Psoas muscle (tissue), 8 donors: ENCODE measurements around the gene THOC6. TPM values are rescaled to one million over a fixed set of nuclear protein-coding genes. Genes with fewer than 3 reads are reported as not detected.

Experiments
- ATAC-seq, 4 donors: fragments of 200-7000 bp; cut with Tn5 transposase; one replicate each; pipeline ENCODE4 v1.9.1; 2020; ENCODE audit warnings: moderate library complexity in 3 of 4, mild to moderate bottlenecking in 2 of 4
- DNase-seq, 2 donors: peaks; one replicate each; pipeline ENCODE4 v3.0.0-alpha.2; 2020
- H3K27ac ChIP-seq: fragments of 200-600 bp; one replicate; pipeline ENCODE4 v1.8.0; 2022
- H3K27me3 ChIP-seq, 3 donors: fragments of 200-600 bp in 1 of 3; one replicate each; pipeline versions ENCODE4 v1.6.1 to v1.8.0; 2013 to 2022; ENCODE audit warnings: low read length in 2 of 3, mild to moderate bottlenecking in 2 of 3, moderate library complexity in 1 of 3; ENCODE audit not compliant: insufficient read depth in 3 of 3
- H3K36me3 ChIP-seq, 2 donors: fragments of 200-600 bp in 1 of 2; one replicate each; pipeline versions ENCODE4 v1.6.1 to v1.8.0; 2013 to 2022; ENCODE audit warnings: low read depth in 1 of 2, mild to moderate bottlenecking in 1 of 2, moderate library complexity in 1 of 2; ENCODE audit not compliant: insufficient read depth in 1 of 2
- H3K4me1 ChIP-seq: fragments of 200-600 bp; one replicate; pipeline ENCODE4 v1.8.0; 2022
- H3K4me3 ChIP-seq: fragments of 200-600 bp; one replicate; pipeline ENCODE4 v1.8.0; 2022; ENCODE audit warnings: mild to moderate bottlenecking
- H3K9me3 ChIP-seq: fragments of 200-600 bp; one replicate; pipeline ENCODE4 v1.8.0; 2022
- WGBS, 3 donors: extraction: QIAGEN DNeasy Blood & Tissue Kit; methylation state at CpG; one replicate each; pipeline versions ENCODE4 v1.1.6 to v1.1.7; 2013; 5-methylcytosine and 5-hydroxymethylcytosine counted together
- intact Hi-C, 2 donors: fragments of 100-400 bp; cut with DNase I; formaldehyde crosslinking; loops; one replicate each; pipeline versions ENCODE4 v1.11.0 to v1.14.2; 2022
- polyA plus RNA-seq, 3 donors: library from polyadenylated mRNA; stranded (reverse); fragments of 200-250 nt; gene quantifications; one replicate each; pipeline ENCODE4 v1.2.3, GENCODE V29; 2013
- total RNA-seq, 4 donors: library from RNA; stranded (reverse); fragmentation: NEBNext Ultra II Directional in 2 of 4; extraction: Animal tissue kit (Norgen Biotek cat#: 25700) in 2 of 4; gene quantifications; one replicate each; pipeline versions ENCODE4 v1.2.1 to v1.2.4, GENCODE V29; 2021 to 2023
- TF ChIP-seq, protein P1 (sequence below): fragments of 200-600 bp; IDR thresholded peaks from one replicate; pipeline ENCODE4 v1.8.0; 2022; ENCODE audit warnings: antibody characterized with exemption
- donor health status: healthy with polysubstance abuse.
- donor health status: DM: no; HTN: no; CAD: no; lungs with moderate emphysema.
- donor health status: Bipolar disorder and iron deficiency.
- donor health status: healthy.
- donor health status: DM: yes; HTN: yes; CAD: no.
- donor health status: DM: no; HTN: no; CAD: no.
- donor health status: DM: no; HTN: no; CAD: no.
- donor health status: DM: yes; HTN: yes; CAD: no.

The THOC6 gene
- total and polyA plus RNA-seq, 7 donors, result 17.0 to 72.2 (median 26.9) TPM

DNA sequence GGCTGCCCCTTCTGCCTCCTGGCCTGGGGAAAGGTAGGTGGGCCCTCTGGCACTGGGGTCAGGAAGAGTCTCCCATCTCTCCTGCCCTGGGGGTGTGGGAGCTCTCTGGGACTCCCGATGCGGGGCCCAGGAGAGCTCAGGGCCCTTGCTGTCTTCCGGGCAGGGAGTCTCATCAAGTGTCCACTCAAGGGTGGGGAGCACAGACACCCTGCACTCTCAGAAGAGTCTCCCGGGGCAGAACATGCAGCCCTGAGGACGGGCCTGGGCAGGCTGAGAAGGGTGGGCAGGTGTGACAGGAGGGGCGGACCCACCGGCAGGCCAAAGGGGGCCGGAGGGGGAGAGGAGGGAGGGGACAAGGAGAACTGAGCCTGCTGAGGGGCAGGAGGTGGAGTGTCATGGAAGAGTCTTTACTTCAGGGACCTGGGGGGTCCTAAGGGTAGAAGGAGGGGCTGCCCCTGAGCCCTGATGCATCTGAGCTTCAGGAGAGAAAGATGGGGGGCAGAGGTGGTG lies 35.2 kb upstream of the THOC6 start:
- Histone ChIP-seq H3K36me3 (no peaks in the 10 kb centered on the region), H3K4me3 (no peak overlapping the region), H3K9me3 (no peaks in the 10 kb centered on the region), H3K4me1 (peaks cover 28% of the 10 kb centered on the region), H3K27me3 (no peaks in the 10 kb centered on the region), H3K27ac (no peak overlapping the region)
- intact Hi-C loops, result no loop called here
- 71 to 76% (median 75%) methylated on average over 8 of the region's 8 CpGs for WGBS, 3 donors
- TF ChIP-seq, protein P1, sequence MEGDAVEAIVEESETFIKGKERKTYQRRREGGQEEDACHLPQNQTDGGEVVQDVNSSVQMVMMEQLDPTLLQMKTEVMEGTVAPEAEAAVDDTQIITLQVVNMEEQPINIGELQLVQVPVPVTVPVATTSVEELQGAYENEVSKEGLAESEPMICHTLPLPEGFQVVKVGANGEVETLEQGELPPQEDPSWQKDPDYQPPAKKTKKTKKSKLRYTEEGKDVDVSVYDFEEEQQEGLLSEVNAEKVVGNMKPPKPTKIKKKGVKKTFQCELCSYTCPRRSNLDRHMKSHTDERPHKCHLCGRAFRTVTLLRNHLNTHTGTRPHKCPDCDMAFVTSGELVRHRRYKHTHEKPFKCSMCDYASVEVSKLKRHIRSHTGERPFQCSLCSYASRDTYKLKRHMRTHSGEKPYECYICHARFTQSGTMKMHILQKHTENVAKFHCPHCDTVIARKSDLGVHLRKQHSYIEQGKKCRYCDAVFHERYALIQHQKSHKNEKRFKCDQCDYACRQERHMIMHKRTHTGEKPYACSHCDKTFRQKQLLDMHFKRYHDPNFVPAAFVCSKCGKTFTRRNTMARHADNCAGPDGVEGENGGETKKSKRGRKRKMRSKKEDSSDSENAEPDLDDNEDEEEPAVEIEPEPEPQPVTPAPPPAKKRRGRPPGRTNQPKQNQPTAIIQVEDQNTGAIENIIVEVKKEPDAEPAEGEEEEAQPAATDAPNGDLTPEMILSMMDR, result no peak
- no peak for DNase-seq
- no peak for ATAC-seq

DNA sequence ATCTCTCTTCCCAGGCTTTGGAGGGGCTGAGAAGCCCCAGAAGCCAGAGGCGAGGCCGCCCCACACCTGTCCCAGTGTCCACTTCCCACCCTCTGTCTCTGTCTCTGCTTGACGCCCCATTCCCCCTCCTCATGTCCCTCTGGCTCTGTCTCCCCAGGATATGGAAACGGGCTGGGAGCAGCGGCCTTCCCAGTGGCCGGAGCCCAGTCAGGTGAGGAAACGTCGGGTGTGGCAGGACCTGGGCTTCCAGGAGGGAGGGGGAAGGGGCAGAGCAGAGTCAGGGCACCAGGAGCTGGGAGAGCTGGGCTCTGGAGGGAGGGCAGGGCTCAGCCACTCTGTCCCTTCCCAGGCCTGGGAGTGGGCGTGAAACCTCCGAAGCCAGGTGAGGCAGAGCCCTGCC lies 32.9 kb upstream of the THOC6 start:
- ATAC-seq (no peak), DNase-seq (no peak)
- Histone ChIP-seq H3K4me1 (peaks cover 8% of the 10 kb centered on the region), H3K36me3 (no peaks in the 10 kb centered on the region), H3K27ac (no peak overlapping the region), H3K9me3 (no peaks in the 10 kb centered on the region), H3K27me3 (no peaks in the 10 kb centered on the region), H3K4me3 (no peak overlapping the region)
- WGBS, 3 donors, result 76 to 81% (median 79%) methylated on average over 9 to 10 of the region's 10 CpGs
- intact Hi-C loops, result no loop called here
- TF ChIP-seq, protein P1, result no peak

- no peak for DNase-seq
- intact Hi-C loops, result no loop called here
- ATAC-seq, result no peak
- Histone ChIP-seq H3K9me3 (no peaks in the 10 kb centered on the region), H3K4me3 (no peak overlapping the region), H3K36me3 (no peaks in the 10 kb centered on the region), H3K4me1 (no peaks in the 10 kb centered on the region), H3K27me3 (no peaks in the 10 kb centered on the region), H3K27ac (no peak overlapping the region)
- TF ChIP-seq, protein P1, result no peak
- WGBS, 3 donors, result 89 to 90% (median 89%) methylated on average over 12 of the region's 12 CpGs
Measured at GRCh38 chr16:2991566-2992261, 32.1 kb upstream of the THOC6 start.

GRCh38 chr16:2992383-2993081 lies 31.3 kb upstream of the THOC6 start:
- H3K4me1 ChIP-seq, result no peaks in the 10 kb centered on the region
- DNase-seq (no peak), ATAC-seq (no peak)
- no peaks in the 10 kb centered on the region for H3K9me3 ChIP-seq
- H3K36me3 ChIP-seq, result no peaks in the 10 kb centered on the region
- H3K27ac ChIP-seq, result no peak overlapping the region
- intact Hi-C loops, result no loop called here
- no peaks in the 10 kb centered on the region for H3K27me3 ChIP-seq
- 83 to 86% (median 85%) methylated on average over 11 to 14 of the region's 14 CpGs for whole genome bisulfite sequencing, 3 donors
- H3K4me3 ChIP-seq, result no peak overlapping the region
- TF ChIP-seq, protein P1, result no peak
